ENCODE data around the gene AMOTL1. TPM values are rescaled to one million over a fixed set of nuclear protein-coding genes. Genes with fewer than 3 reads are reported as not detected.

The AMOTL1 gene
- total RNA-seq, 1 experiment from 2014 or later, result 76.6 TPM

- Mint-ChIP-seq H3K4me3 (ENCODE audit: unreplicated experiment) (no peak overlapping the region), H3K27ac (ENCODE audit: low read depth, unreplicated experiment) (no peak overlapping the region), H3K4me1 (ENCODE audit: insufficient read depth, unreplicated experiment) (no peaks in the 10 kb centered on the region), H3K27me3 (ENCODE audit: insufficient read depth, unreplicated experiment) (no peaks in the 10 kb centered on the region), H3K9me3 (ENCODE audit: unreplicated experiment) (no peaks in the 10 kb centered on the region), H3K36me3 (ENCODE audit: insufficient read depth, unreplicated experiment) (peaks cover 10% of the 10 kb centered on the region)
- no TSS peak for BruUV-seq (replicated peaks)
- ChIA-PET POLR2A (interaction anchor here (0.7 kb wide), 1 partner anchor 20 kb away, joined by 3 read pairs; no protein-coding TSS in a partner anchor), CTCF (interaction anchor here (0.8 to 1.2 kb wide), 3 partner anchors 11 to 136 kb away, joined by 3 to 4 read pairs (median 3); no protein-coding TSS in a partner anchor)
- intact Hi-C loops (cut with micrococcal nuclease), result no loop called here
- no peak for TF ChIP-seq CTCF (IDR thresholded peaks at IDR 0.05; ENCODE audit: unreplicated experiment)
- no peak for DNase-seq (ENCODE audit: unreplicated experiment)
Measured at GRCh38 chr11:94759522-94759921, 8.6 kb upstream of the AMOTL1 start.

DNA sequence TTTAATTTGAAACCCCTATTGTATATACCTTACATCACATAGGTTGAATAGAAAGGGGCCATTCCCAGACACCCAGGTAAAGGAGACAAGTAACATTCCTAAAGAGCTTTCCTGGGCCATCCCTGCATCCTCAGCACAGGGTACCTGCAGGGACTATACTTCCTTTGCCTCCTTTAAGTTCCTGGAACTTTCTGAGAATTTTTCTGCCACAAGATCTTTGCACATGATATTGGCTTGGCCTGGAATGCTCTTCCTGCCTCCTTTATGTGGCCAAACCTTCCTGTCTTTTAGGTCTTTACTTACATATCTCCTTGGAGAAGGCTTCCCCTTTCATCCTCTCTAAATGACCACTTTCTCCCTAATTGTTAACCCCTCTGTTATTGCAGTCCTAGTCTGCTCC, 7.9 kb upstream of the AMOTL1 start:
- BruUV-seq (replicated peaks), result no TSS peak
- CTCF ChIA-PET, result interaction anchor here (0.8 to 0.9 kb wide), 2 partner anchors 12 to 136 kb away, joined by 3 read pairs; no protein-coding TSS in a partner anchor
- no peak overlapping the region for H3K4me3 Mint-ChIP-seq (ENCODE audit: unreplicated experiment)

GRCh38 chr11:94762208-94762607, 5.9 kb upstream of the AMOTL1 start:
- H3K36me3 Mint-ChIP-seq (ENCODE audit: insufficient read depth, unreplicated experiment), result peaks cover 5% of the 10 kb centered on the region
- no peaks in the 10 kb centered on the region for H3K27me3 Mint-ChIP-seq (ENCODE audit: insufficient read depth, unreplicated experiment)
- TF ChIP-seq CTCF (IDR thresholded peaks at IDR 0.05; ENCODE audit: unreplicated experiment), result peak; percentile 58
- no peaks in the 10 kb centered on the region for H3K4me1 Mint-ChIP-seq (ENCODE audit: insufficient read depth, unreplicated experiment)
- DNase-seq (ENCODE audit: unreplicated experiment), result peak; percentile 71
- H3K9me3 Mint-ChIP-seq (ENCODE audit: unreplicated experiment), result no peaks in the 10 kb centered on the region
- ChIA-PET POLR2A (interaction anchor here (1.4 kb wide), 1 partner anchor 14 kb away, joined by 3 read pairs; no protein-coding TSS in a partner anchor), CTCF (interaction anchor here (0.7 to 1.6 kb wide), 8 partner anchors 8 to 310 kb away, joined by 3 to 8 read pairs (median 3); no protein-coding TSS in a partner anchor)
- intact Hi-C loops (cut with micrococcal nuclease), result loop anchor here (1.0 to 10.0 kb wide), 3 partner anchors 55 to 393 kb away; no protein-coding TSS in a partner anchor
- no peak overlapping the region for H3K4me3 Mint-ChIP-seq (ENCODE audit: unreplicated experiment)
- H3K27ac Mint-ChIP-seq (ENCODE audit: low read depth, unreplicated experiment), result no peak overlapping the region
- BruUV-seq (replicated peaks), result no TSS peak

More for the DNA sequence above, 7.9 kb upstream of the AMOTL1 start:
- intact Hi-C loops (cut with micrococcal nuclease), result loop anchor here (10.0 kb wide), 1 partner anchor 395 kb away; no protein-coding TSS in a partner anchor
- no peaks in the 10 kb centered on the region for H3K4me1 Mint-ChIP-seq (ENCODE audit: insufficient read depth, unreplicated experiment)
- no peak for TF ChIP-seq CTCF (IDR thresholded peaks at IDR 0.05; ENCODE audit: unreplicated experiment)
- no peaks in the 10 kb centered on the region for H3K9me3 Mint-ChIP-seq (ENCODE audit: unreplicated experiment)
- H3K27me3 Mint-ChIP-seq (ENCODE audit: insufficient read depth, unreplicated experiment), result no peaks in the 10 kb centered on the region
- POLR2A ChIA-PET, result interaction anchor here (0.8 kb wide), 1 partner anchor 9 kb away, joined by 3 read pairs; no protein-coding TSS in a partner anchor
- DNase-seq (ENCODE audit: unreplicated experiment), result no peak
- H3K27ac Mint-ChIP-seq (ENCODE audit: low read depth, unreplicated experiment), result no peak overlapping the region
- H3K36me3 Mint-ChIP-seq (ENCODE audit: insufficient read depth, unreplicated experiment), result peaks cover 10% of the 10 kb centered on the region

DNA sequence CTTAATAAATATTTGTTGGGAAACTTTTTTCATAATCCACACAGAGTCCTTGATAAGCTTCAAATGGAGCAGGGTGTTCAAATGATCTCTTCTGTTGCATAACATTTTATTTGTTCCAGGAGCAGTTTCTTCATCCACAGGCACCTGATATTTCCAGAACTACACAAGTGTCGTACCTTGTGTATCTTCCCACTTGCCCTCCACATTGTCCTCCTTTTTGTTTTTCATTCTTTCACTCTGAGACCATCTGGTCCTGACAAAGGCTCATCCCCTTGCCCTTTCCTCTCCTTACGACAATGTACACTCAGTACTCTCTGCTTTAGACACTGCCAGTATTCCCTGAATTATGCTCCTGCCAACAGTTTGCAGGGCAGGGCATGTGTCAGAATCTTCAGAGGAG, 5.2 kb upstream of the AMOTL1 start:
- intact Hi-C loops (cut with micrococcal nuclease), result loop anchor here (1.0 to 10.0 kb wide), 3 partner anchors 56 to 392 kb away; no protein-coding TSS in a partner anchor
- Mint-ChIP-seq H3K9me3 (ENCODE audit: unreplicated experiment) (no peaks in the 10 kb centered on the region), H3K4me3 (ENCODE audit: unreplicated experiment) (no peak overlapping the region), H3K36me3 (ENCODE audit: insufficient read depth, unreplicated experiment) (peaks cover 5% of the 10 kb centered on the region), H3K27ac (ENCODE audit: low read depth, unreplicated experiment) (no peak overlapping the region), H3K27me3 (ENCODE audit: insufficient read depth, unreplicated experiment) (no peaks in the 10 kb centered on the region), H3K4me1 (ENCODE audit: insufficient read depth, unreplicated experiment) (peaks cover 5% of the 10 kb centered on the region)
- POLR2A ChIA-PET, result interaction anchor here (0.8 to 1.5 kb wide), 3 partner anchors 8 to 56 kb away, joined by 3 read pairs; no protein-coding TSS in a partner anchor
- no TSS peak for BruUV-seq (replicated peaks)
- no peak for DNase-seq (ENCODE audit: unreplicated experiment)
- CTCF ChIA-PET, result interaction anchor here (0.6 to 1.6 kb wide), 3 partner anchors 9 to 83 kb away, joined by 3 to 8 read pairs (median 3); no protein-coding TSS in a partner anchor
- TF ChIP-seq CTCF (IDR thresholded peaks at IDR 0.05; ENCODE audit: unreplicated experiment), result no peak

Measured in MCF 10A (cell line).